GM10266 (cell line): Measurements from ENCODE around the gene ZNF652.

ENCODE experiments used
- DNase-seq: peaks from one replicate; pipeline ENCODE4 v3.0.0; 2012; ENCODE audit errors: extremely low spot score
- CTCF ChIP-seq: IDR thresholded peaks from 2 replicates; pipeline ENCODE4 v1.5.1; 2012; ENCODE audit warnings: mild to moderate bottlenecking, low read depth; ENCODE audit not compliant: control insufficient read depth, insufficient read depth; ENCODE audit errors: missing control alignments

ZNF652 gene

GRCh38 chr17:49316258-49316570 is 45.8 kb downstream of the ZNF652 start:
- DNase-seq: no peak
- no peak for TF ChIP-seq CTCF

GRCh38 chr17:49315551-49316257 is 46.3 kb downstream of the ZNF652 start:
- DNase-seq: peak; percentile 70

GRCh38 chr17:49312722-49313121 is 49.3 kb downstream of the ZNF652 start:
- no peak for TF ChIP-seq CTCF
- DNase-seq: no peak

More at GRCh38 chr17:49315551-49316257, 46.3 kb downstream of the ZNF652 start:
- TF ChIP-seq CTCF: peak; percentile 73

DNA sequence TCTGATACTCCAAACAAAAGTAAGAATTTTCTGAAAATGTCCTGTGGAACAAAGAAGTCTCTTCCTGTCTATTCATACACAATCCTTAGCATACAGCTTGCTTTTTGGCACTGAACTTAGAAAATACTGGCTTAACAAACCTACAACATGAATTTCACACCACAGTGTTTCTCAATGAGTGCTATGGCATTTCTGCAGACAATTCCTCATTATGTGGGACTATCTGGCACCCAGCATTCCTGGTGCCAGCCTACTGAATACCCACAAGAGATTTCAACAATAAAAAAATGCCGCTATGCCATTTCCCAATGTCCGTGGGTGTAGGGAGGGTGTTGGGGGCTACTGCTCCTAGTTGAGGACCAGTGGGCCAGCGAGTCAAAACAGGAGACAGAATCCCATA is 62.1 kb downstream of the ZNF652 start:
- no peak for TF ChIP-seq CTCF
- DNase-seq: no peak

GRCh38 chr17:49298371-49298976 is 63.6 kb downstream of the ZNF652 start:
- DNase-seq: no peak
- TF ChIP-seq CTCF: no peak

GRCh38 chr17:49297141-49297540 is 64.9 kb downstream of the ZNF652 start:
- no peak for TF ChIP-seq CTCF
- no peak for DNase-seq

DNA sequence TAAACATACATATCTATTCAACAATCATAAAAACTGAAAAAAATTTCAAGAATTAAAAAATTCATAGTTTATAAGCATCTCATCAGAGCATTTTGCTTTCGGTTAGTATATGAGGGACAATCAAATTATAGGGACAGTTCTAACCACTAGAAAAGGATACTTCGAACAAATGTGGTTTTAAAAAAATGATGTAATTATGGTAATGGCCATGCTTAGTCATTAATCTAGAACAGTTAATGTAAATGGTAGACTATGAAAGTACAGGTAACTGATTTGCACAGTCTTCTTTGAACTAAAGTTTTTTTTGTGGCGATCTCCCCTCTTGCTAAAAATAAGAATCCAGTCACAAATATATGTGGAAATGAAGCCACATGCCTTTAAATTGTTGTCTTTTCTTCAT is 67.9 kb downstream of the ZNF652 start:
- TF ChIP-seq CTCF: no peak
- DNase-seq: no peak
